H1 (cell line): Measurements from ENCODE around the gene PRPF6. TPM values are rescaled to one million over a fixed set of nuclear protein-coding genes. Genes with fewer than 3 reads are reported as not detected.

ENCODE experiments used
- BACH1 ChIP-seq: IDR thresholded peaks from 2 replicates; pipeline ENCODE4 v1.6.1; 2012; ENCODE audit warnings: low read length, improper control_type of control experiment
- CHD1 ChIP-seq: IDR thresholded peaks from 2 replicates; pipeline ENCODE4 v1.6.1; 2012; ENCODE audit warnings: low read depth, low read length, improper control_type of control experiment
- CHD7 ChIP-seq: fragments of 300-600 bp; sonication (generic); IDR thresholded peaks from 2 replicates; pipeline ENCODE4 v1.7.1; 2012; ENCODE audit warnings: low read length, moderate library complexity, mild to moderate bottlenecking, inconsistent platforms; ENCODE audit not compliant: insufficient replicate concordance
- EP300 ChIP-seq, 2 experiments: IDR thresholded peaks; 1 replicate in 1 of 2; 2 replicates in 1 of 2; pipeline ENCODE4 v1.6.1; 2011 to 2012; ENCODE audit warnings: low read depth in 2 of 2, low read length in 2 of 2, mild to moderate bottlenecking in 2 of 2, borderline replicate concordance in 1 of 2, inconsistent platforms in 1 of 2, moderate library complexity in 1 of 2
- RAD21 ChIP-seq, 2 experiments: IDR thresholded peaks in 1 of 2; conservative IDR thresholded peaks in 1 of 2; 2 replicates each; pipeline ENCODE4 v1.6.1; 2011; ENCODE audit warnings: low read depth in 2 of 2, low read length in 2 of 2, improper control_type of control experiment in 1 of 2, inconsistent platforms in 1 of 2, mild to moderate bottlenecking in 1 of 2, moderate library complexity in 1 of 2
- SAP30 ChIP-seq: fragments of 300-600 bp; sonication (generic); IDR thresholded peaks from 2 replicates; pipeline ENCODE4 v1.7.1; 2012; ENCODE audit warnings: low read length, moderate library complexity, mild to moderate bottlenecking, inconsistent platforms; ENCODE audit not compliant: insufficient read depth, insufficient replicate concordance
- SUZ12 ChIP-seq: fragments of 200-600 bp; sonication (generic); IDR thresholded peaks from 2 replicates; pipeline ENCODE4 v1.6.1; 2012; ENCODE audit warnings: mild to moderate bottlenecking, inconsistent platforms, low read length, moderate library complexity, mixed read lengths
- TBP ChIP-seq: IDR thresholded peaks from 2 replicates; pipeline ENCODE4 v1.6.1; 2011; ENCODE audit warnings: low read depth, low read length, improper control_type of control experiment
- ZNF274 ChIP-seq: IDR thresholded peaks from 2 replicates; pipeline ENCODE4 v1.7.0; 2012; ENCODE audit warnings: low read length, borderline replicate concordance; ENCODE audit errors: extremely low read depth
- polyA plus RNA-seq, 7 experiments: library from polyadenylated mRNA; depleted of rRNA in 3 of 7; stranded (reverse) in 5 of 7; unstranded in 2 of 7; fragments of >200 nt in 5 of 7; fragments of 200-250 nt in 2 of 7; gene quantifications; 1 replicate in 5 of 7; 2 replicates in 1 of 7; 4 replicates in 1 of 7; pipeline versions ENCODE4 v1.2.1 to v1.2.3, GENCODE V29; 2011 to 2013; ENCODE audit warnings: missing spikeins in 2 of 7, mixed read lengths in 2 of 7
- total RNA-seq: library from RNA; stranded (reverse); fragmentation: NEBNext Ultra II Directional; extraction: Animal tissue kit (Norgen Biotek cat#: 25700); gene quantifications from 2 replicates; pipeline ENCODE4 v1.2.1, GENCODE V29; 2021

PRPF6 gene
- total and polyA plus RNA-seq, 2 of the 8 experiments (the other 6 are each of a cell fraction or from before 2014, with no cell fraction given) = 27.9 to 76.9 TPM

- TF ChIP-seq CHD7 = no peak
- TF ChIP-seq RAD21 (IDR thresholded peaks at IDR 0.05 in 1 of 2, conservative IDR thresholded peaks at IDR 0.05 in 1 of 2; ENCODE audit: low read depth in 2 of 2, low read length in 2 of 2) = no peak
- TF ChIP-seq EP300 (IDR thresholded peaks at IDR 0.05; ENCODE audit: borderline replicate concordance in 1 of 2, low read depth in 2 of 2, low read length in 2 of 2) = no peak
- TF ChIP-seq TBP = no peak
- no peak for TF ChIP-seq BACH1
- no peak for TF ChIP-seq SAP30
- no peak for TF ChIP-seq ZNF274
- no peak for TF ChIP-seq CHD1
- TF ChIP-seq SUZ12 = no peak
Measured at GRCh38 chr20:64058536-64058935, 77.6 kb downstream of the PRPF6 start (continued).
